HG03342 (cell line): ENCODE measurements around the gene KCNIP4.

Experiments used
- ATAC-seq: cut with Tn5 transposase; IDR thresholded peaks from one replicate; pipeline ENCODE4 v1.9.1; 2021; ENCODE audit warnings: mild to moderate bottlenecking, moderate library complexity; ENCODE audit not compliant: unreplicated experiment

Gene KCNIP4

GRCh38 chr4:21113496-21114223, 834.9 kb downstream of the KCNIP4 start:
- no peak for ATAC-seq

- ATAC-seq = no peak
Observed at GRCh38 chr4:21102667-21103066, 845.9 kb downstream of the KCNIP4 start.

DNA sequence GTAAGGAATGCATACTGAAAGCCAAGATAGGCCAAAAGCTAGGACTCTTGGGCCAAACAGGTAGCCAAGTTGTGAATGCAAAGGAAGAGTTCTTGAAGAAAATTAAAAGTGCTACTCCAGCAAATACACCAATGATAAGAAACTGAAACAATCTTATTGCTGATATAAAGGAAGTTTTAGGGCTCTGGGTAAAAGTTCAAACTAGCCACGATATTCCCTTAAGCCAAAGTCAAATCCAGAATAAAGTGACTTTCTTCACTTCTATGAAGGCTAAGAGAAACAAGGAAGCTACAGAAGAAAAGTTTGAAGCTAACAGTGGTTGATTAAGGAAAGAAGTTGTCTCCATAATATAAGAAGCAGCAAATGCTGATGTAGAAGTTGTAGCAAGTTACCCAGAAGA, 850.7 kb downstream of the KCNIP4 start:
- ATAC-seq = no peak

GRCh38 chr4:21097026-21097425, 851.5 kb downstream of the KCNIP4 start:
- ATAC-seq = no peak

DNA sequence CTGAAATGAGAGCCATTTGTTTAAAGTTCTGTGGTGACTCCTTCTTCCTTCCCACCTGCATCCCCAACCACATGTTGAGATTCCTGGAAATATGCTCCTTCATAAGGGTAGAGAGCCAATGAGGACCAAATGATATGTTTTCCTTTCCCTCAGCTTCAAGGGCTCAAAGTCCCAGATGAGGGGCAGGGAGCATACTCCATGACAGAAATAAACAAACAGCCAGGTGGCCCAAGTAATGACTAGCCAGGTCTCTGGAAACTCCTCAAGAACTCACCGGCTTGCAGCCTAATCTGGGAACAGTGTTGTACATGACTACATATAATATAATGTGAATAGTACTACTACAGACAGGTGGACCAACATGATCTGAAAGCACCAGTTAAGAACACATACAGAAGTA, 856.0 kb downstream of the KCNIP4 start:
- no peak for ATAC-seq

DNA sequence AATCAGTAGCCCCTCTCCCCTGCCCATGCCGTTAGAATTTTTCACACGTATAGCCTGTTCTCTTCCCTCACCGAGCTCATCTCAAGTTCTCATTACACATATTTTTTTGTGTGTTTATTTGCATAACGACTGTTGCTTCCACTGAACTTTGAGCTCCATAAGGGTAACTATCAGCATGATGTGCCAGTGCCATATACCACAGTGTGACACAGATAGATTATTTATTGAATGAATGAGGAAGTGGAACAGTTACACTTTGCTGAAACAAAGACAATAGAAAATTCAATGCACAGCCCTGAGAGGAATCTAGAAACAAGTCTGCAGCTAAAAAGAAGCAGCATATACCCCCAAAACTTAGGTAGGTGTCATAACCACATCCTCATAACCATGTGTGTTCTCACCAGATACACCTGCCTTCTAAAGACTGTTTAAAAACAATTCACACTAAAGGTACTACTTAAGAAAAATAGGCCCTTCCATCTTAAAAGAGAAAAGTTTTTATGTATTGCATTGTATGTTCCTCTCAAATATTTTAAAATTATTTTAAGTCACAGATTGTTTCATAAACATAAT, 858.4 kb downstream of the KCNIP4 start:
- no peak for ATAC-seq

GRCh38 chr4:21083413-21083812, 865.2 kb downstream of the KCNIP4 start:
- no peak for ATAC-seq

GRCh38 chr4:21077967-21078366, 870.6 kb downstream of the KCNIP4 start:
- no peak for ATAC-seq

GRCh38 chr4:21067351-21067750, 881.2 kb downstream of the KCNIP4 start:
- ATAC-seq = no peak

DNA sequence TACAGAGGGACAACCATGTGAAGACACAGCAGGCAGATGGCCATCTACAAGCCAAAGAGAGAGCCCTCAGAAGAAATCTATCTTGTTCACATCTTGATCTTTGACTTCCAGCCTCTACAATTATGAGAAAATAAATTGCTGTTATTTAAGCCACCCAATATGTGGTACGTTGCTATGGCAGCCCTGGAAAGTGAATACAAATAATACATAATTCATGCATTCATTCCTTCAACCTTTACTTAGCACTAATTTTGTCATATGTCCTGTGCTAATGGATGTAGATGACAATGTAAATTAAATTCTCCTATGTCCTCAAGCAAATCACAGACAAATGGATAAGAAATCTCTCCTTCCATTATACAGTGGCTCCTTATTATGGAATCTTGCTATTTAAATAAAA, 886.7 kb downstream of the KCNIP4 start:
- no peak for ATAC-seq

- ATAC-seq = no peak
Observed at GRCh38 chr4:21046141-21046540, 902.4 kb downstream of the KCNIP4 start.

DNA sequence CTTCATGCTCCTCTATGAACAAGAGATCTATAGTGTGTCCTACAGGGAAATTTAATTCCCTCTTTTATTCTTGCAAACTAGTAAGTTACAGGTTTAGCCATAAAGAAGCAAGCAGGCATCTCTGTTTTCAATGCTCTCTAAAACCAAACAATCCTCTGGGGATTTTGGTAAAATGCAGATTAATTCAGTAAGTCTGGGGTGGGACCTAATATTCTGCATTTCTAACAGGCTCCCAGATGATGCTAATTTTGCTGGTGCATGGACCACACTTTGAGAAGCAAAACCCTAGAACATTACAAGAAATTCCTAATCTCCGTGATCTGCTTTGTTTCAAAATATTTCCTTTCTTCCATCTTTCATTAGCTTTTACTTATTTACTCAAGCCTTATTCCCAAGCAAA, 903.5 kb downstream of the KCNIP4 start:
- ATAC-seq = no peak

- ATAC-seq = no peak
Observed at GRCh38 chr4:21041708-21042107, 906.9 kb downstream of the KCNIP4 start.

- ATAC-seq = no peak
Observed at GRCh38 chr4:21034728-21035127, 913.8 kb downstream of the KCNIP4 start.

DNA sequence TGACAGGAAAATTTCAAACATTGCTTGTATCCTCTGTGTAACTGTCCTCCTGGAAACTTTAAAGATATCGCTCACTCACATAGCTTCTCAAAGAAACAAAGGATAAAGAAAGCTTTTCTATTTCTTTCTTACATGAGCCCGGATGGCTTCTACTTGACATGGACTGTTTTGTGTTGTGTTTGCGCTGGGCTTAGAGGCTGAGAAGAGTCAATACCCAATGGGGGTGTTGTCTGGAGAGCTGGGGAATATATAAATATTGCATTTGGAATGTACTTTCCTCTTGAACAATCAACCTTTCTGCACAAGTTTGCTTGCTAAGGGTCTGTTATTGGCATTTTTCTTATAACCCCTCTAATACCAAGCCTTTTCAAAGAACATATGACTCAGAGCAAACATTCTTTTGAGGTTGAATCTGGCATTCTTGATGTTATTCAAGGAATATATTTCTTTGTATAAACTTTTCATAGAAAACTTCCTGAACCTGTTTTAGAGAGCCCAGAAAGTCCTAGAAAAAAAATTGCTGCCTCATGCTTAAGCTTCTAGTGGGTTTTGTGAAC, 916.4 kb downstream of the KCNIP4 start:
- ATAC-seq = no peak

DNA sequence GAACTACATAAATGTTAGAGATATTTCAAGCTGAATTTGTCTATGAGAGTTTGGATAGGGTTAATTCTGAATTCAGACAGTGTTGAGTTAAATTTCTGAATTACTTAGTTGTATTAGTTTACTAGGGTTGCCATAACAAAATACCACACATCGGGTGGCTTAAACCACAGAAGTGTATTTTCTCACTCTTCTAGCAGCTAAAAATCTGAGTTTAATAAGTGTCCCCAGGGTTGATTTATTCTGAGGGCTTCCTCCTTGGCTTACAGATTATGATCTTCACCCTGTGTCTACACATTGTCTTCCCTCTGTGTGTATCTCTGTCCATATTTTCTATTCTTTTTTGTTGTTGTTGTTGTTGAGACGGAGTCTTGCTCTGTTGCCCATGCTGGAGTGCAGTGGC, 929.8 kb downstream of the KCNIP4 start:
- ATAC-seq = no peak

DNA sequence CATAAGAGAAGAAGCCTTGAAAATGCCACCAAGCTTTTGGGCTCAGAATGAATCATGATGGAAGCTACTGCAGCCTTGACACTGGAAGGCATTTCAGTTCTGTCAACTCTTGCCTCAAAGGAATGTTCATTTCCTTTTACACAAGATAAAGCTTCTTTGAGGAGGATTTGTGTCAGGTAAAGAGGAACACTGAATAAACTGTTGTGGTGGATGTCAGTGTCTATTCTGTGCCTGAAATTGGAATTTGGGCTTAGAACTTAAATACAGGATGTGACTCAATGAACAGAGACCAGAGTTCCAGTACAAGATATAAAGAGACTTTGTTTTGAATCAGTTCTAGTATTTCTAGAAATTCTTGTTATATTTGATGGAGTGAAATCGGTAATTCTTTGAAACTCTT, 935.1 kb downstream of the KCNIP4 start:
- ATAC-seq = no peak

GRCh38 chr4:21012851-21013331, 935.7 kb downstream of the KCNIP4 start:
- no peak for ATAC-seq

DNA sequence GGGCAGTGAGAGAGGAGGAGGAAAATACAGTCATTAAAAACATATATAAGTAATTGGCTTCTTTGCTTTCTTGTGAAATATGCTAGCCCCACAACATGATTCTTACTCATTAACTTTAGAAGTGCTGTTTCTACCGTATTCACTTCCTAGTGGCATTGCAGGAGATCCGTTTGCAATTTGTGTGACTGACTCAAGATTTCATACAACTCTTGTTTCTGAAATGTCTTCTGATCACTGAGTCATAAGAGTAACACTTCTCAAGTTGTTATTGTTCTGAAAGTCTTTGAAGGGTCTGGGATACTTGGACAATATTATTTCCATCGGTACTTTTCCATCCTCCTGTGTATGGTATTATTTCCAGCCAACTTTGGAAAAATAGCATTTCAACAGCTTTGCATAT, 937.5 kb downstream of the KCNIP4 start:
- no peak for ATAC-seq

DNA sequence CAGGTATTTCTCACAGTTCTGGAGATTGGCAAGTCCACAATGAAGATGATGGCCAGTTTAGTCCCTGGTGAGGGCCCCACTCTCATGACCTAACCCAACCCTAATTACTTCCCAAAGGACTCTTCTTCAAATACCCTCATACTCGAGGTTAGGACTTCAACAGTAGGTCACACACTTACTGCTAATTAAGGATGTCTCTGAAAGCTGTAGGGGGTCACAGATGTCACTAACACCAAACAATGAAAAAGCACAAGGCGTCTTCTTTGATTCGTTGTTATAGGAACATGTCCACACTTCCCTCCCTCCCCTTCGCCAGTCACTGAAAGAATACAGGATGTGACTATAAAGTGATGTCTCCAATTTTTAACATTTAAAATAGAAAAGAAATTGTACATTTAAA, 938.6 kb downstream of the KCNIP4 start:
- no peak for ATAC-seq

- no peak for ATAC-seq
Observed at GRCh38 chr4:21005647-21006046, 942.9 kb downstream of the KCNIP4 start.

- no peak for ATAC-seq
Observed at GRCh38 chr4:21002976-21003375, 945.6 kb downstream of the KCNIP4 start.
